CD4-positive, alpha-beta T cell treated with Interleukin-10 for 1 hour (primary cell): ENCODE data around the gene YTHDF2.
"Not testable (repeated sequence)": the region's sequence is repeated elsewhere in the genome, so short reads cannot be mapped to it uniquely, and the experiment has no call there.

Experiments
- DNase-seq: peaks from one replicate; pipeline ENCODE4 v3.0.0-alpha.2; 2020

YTHDF2 gene

GRCh38 chr1:28736450-28737306 lies at the start of gene YTHDF2:
YTHDF2 (plus strand) TSS chr1:28736940; CDS start chr1:28737121, 181 bp downstream.
- peak; percentile 98 for DNase-seq

GRCh38 chr1:28691627-28692026 lies 45.1 kb upstream of the YTHDF2 start:
- DNase-seq = not testable (repeated sequence)

GRCh38 chr1:28703629-28704028 lies 33.1 kb upstream of the YTHDF2 start:
- DNase-seq = no peak

GRCh38 chr1:28716336-28716735 lies 20.4 kb upstream of the YTHDF2 start:
- DNase-seq = no peak

GRCh38 chr1:28718166-28718565 lies 18.6 kb upstream of the YTHDF2 start:
- DNase-seq = no peak

GRCh38 chr1:28718586-28719331 lies 18.0 kb upstream of the YTHDF2 start:
- DNase-seq = no peak

GRCh38 chr1:28719332-28719619 lies 17.5 kb upstream of the YTHDF2 start:
- no peak for DNase-seq

GRCh38 chr1:28720376-28720775 lies 16.4 kb upstream of the YTHDF2 start:
- no peak for DNase-seq

GRCh38 chr1:28721927-28722326 lies 14.8 kb upstream of the YTHDF2 start:
- DNase-seq = not testable (repeated sequence)

- not testable (repeated sequence) for DNase-seq
Observed at GRCh38 chr1:28725365-28725764, 11.4 kb upstream of the YTHDF2 start.

- DNase-seq = no peak
Observed at GRCh38 chr1:28735961-28736449, 735 bp upstream of the YTHDF2 start.

GRCh38 chr1:28737307-28738132 lies 780 bp downstream of the YTHDF2 start:
- peak; percentile 57 for DNase-seq

- no peak for DNase-seq
Observed at GRCh38 chr1:28740118-28740517, 3.4 kb downstream of the YTHDF2 start.

- DNase-seq = no peak
Observed at GRCh38 chr1:28744184-28744583, 7.4 kb downstream of the YTHDF2 start.

GRCh38 chr1:28745653-28746173 lies 9.0 kb downstream of the YTHDF2 start:
- no peak for DNase-seq

- no peak for DNase-seq
Observed at GRCh38 chr1:28750330-28750729, 13.6 kb downstream of the YTHDF2 start.

GRCh38 chr1:28750771-28751294 lies 14.1 kb downstream of the YTHDF2 start:
- DNase-seq = not testable (repeated sequence)

GRCh38 chr1:28751315-28752060 lies 14.7 kb downstream of the YTHDF2 start:
- DNase-seq = no peak

- DNase-seq = no peak
Observed at GRCh38 chr1:28755701-28756100, 19.0 kb downstream of the YTHDF2 start.

- peak; percentile 17 for DNase-seq
Observed at GRCh38 chr1:28756846-28757245, 20.1 kb downstream of the YTHDF2 start.

GRCh38 chr1:28758420-28758819 lies 21.7 kb downstream of the YTHDF2 start:
- DNase-seq = no peak

- no peak for DNase-seq
Observed at GRCh38 chr1:28759257-28759656, 22.5 kb downstream of the YTHDF2 start.
